Measurements from ENCODE around the gene SBNO2. TPM values are rescaled to one million over a fixed set of nuclear protein-coding genes. Genes with fewer than 3 reads are reported as not detected.
"Not testable (repeated sequence)": the region's sequence is repeated elsewhere in the genome, so short reads cannot be mapped to it uniquely, and the experiment has no call there.

SBNO2 gene
- total RNA-seq, 2 experiments from 2014 or later: 26.6 to 43.3 TPM

- H3K27ac ChIP-seq (ENCODE audit: low read depth, low read length, poor library complexity, severe bottlenecking): no peak overlapping the region
- H2AFZ ChIP-seq (ENCODE audit: low read length): no peak overlapping the region
- H4K20me1 ChIP-seq (ENCODE audit: insufficient read depth, low read length): no peaks in the 10 kb centered on the region; the same call in 1 of the 2 replicates
- H3K4me2 ChIP-seq (ENCODE audit: low read length): no peak overlapping the region
- no peaks in the 10 kb centered on the region for H3K9me3 ChIP-seq (ENCODE audit: low read length)
- CTCF ChIA-PET (ENCODE audit: unreplicated experiment): no interaction called here
- DNase-seq (ENCODE audit: low spot score): no peak
- H3K79me2 ChIP-seq (ENCODE audit: insufficient read depth, low read depth, low read length): no peaks in the 10 kb centered on the region
- peaks cover 21% of the 10 kb centered on the region; the same call in 1 of the 2 replicates for H3K36me3 ChIP-seq (ENCODE audit: insufficient read depth, low read length)
- no peak overlapping the region for H3K4me3 ChIP-seq (ENCODE audit: low read depth, low read length, poor library complexity, severe bottlenecking)
- no peaks in the 10 kb centered on the region for H3K9me2 ChIP-seq (ENCODE audit: insufficient read depth, low read length)
- POLR2A ChIA-PET: no interaction called here
- no TSS peak for BruUV-seq (replicated peaks)
- TF ChIP-seq, protein P1, sequence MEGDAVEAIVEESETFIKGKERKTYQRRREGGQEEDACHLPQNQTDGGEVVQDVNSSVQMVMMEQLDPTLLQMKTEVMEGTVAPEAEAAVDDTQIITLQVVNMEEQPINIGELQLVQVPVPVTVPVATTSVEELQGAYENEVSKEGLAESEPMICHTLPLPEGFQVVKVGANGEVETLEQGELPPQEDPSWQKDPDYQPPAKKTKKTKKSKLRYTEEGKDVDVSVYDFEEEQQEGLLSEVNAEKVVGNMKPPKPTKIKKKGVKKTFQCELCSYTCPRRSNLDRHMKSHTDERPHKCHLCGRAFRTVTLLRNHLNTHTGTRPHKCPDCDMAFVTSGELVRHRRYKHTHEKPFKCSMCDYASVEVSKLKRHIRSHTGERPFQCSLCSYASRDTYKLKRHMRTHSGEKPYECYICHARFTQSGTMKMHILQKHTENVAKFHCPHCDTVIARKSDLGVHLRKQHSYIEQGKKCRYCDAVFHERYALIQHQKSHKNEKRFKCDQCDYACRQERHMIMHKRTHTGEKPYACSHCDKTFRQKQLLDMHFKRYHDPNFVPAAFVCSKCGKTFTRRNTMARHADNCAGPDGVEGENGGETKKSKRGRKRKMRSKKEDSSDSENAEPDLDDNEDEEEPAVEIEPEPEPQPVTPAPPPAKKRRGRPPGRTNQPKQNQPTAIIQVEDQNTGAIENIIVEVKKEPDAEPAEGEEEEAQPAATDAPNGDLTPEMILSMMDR (conservative IDR thresholded peaks at IDR 0.05; ENCODE audit: low read length): no peak
- peaks cover 34% of the 10 kb centered on the region for H3K4me1 ChIP-seq (ENCODE audit: insufficient read depth, low read length, poor library complexity, severe bottlenecking)
- intact Hi-C loops (cut with micrococcal nuclease; ENCODE audit: unreplicated experiment): no loop called here
These were observed 44.5 kb downstream of the SBNO2 start for GRCh38 chr19:1129535-1129934.

- H3K4me1 ChIP-seq (ENCODE audit: insufficient read depth, low read length, poor library complexity, severe bottlenecking): peaks cover 34% of the 10 kb centered on the region
- TF ChIP-seq, protein P1 (conservative IDR thresholded peaks at IDR 0.05; ENCODE audit: low read length): peak; percentile 31; the same call in 1 of the 2 replicates
- BruUV-seq (replicated peaks); CTCF ChIA-PET (ENCODE audit: unreplicated experiment); H4K20me1 ChIP-seq (ENCODE audit: insufficient read depth, low read length); H3K9me3 ChIP-seq (ENCODE audit: low read length); intact Hi-C loops (cut with micrococcal nuclease; ENCODE audit: unreplicated experiment); H3K79me2 ChIP-seq (ENCODE audit: insufficient read depth, low read depth, low read length); H3K4me3 ChIP-seq (ENCODE audit: low read depth, low read length, poor library complexity, severe bottlenecking); H3K9me2 ChIP-seq (ENCODE audit: insufficient read depth, low read length); H3K4me2 ChIP-seq (ENCODE audit: low read length); DNase-seq (ENCODE audit: low spot score); H3K27ac ChIP-seq (ENCODE audit: low read depth, low read length, poor library complexity, severe bottlenecking); H2AFZ ChIP-seq (ENCODE audit: low read length): not testable (repeated sequence)
- POLR2A ChIA-PET: interaction anchor here (0.6 to 0.7 kb wide), 2 partner anchors 74 to 219 kb away, joined by 4 read pairs; no protein-coding TSS in a partner anchor
- H3K36me3 ChIP-seq (ENCODE audit: insufficient read depth, low read length): peaks cover 23% of the 10 kb centered on the region; the same call in 1 of the 2 replicates
These were observed 45.0 kb downstream of the SBNO2 start for GRCh38 chr19:1129084-1129483.

DNA sequence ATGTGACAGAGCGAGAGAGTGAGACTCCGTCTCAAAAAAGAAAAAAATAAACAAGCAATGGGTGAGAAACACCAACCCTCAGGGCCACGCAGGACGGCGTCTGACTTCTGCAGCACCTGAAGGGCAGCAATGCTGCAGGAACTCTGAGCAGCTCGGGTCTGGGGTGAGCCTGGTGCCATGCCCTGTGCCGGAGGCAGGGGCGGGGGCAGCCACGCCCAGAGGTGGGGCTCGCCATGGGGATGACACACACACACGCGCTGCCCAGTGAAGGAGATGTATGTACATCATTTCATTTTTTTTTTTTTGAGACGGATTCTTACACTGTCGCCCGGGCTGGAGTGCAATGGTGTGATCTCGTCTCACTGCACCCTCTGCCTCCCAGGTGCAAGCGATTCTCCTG is 46.0 kb downstream of the SBNO2 start:
- Histone ChIP-seq H3K4me1 (ENCODE audit: insufficient read depth, low read length, poor library complexity, severe bottlenecking) (peaks cover 27% of the 10 kb centered on the region), H3K9me2 (ENCODE audit: insufficient read depth, low read length) (no peaks in the 10 kb centered on the region), H3K4me2 (ENCODE audit: low read length) (no peak overlapping the region), H3K9me3 (ENCODE audit: low read length) (no peaks in the 10 kb centered on the region), H3K79me2 (ENCODE audit: insufficient read depth, low read depth, low read length) (no peaks in the 10 kb centered on the region), H3K4me3 (ENCODE audit: low read depth, low read length, poor library complexity, severe bottlenecking) (no peak overlapping the region), H2AFZ (ENCODE audit: low read length) (no peak overlapping the region), H3K27ac (ENCODE audit: low read depth, low read length, poor library complexity, severe bottlenecking) (no peak overlapping the region), H4K20me1 (ENCODE audit: insufficient read depth, low read length) (no peaks in the 10 kb centered on the region; the same call in 1 of the 2 replicates), H3K36me3 (ENCODE audit: insufficient read depth, low read length) (peaks cover 33% of the 10 kb centered on the region; the same call in 1 of the 2 replicates)
- ChIA-PET CTCF (ENCODE audit: unreplicated experiment) (no interaction called here), POLR2A (interaction anchor here (0.6 to 0.7 kb wide), 2 partner anchors 75 to 220 kb away, joined by 4 read pairs; no protein-coding TSS in a partner anchor)
- DNase-seq (ENCODE audit: low spot score): no peak
- BruUV-seq (replicated peaks): no TSS peak
- intact Hi-C loops (cut with micrococcal nuclease; ENCODE audit: unreplicated experiment): no loop called here
- TF ChIP-seq, protein P1 (conservative IDR thresholded peaks at IDR 0.05; ENCODE audit: low read length): no peak
- TF ChIP-seq EZH2phosphoT487 (IDR thresholded peaks at IDR 0.05; ENCODE audit: borderline replicate concordance, low read depth, low read length): no peak
